Measurements from ENCODE around the gene TFCP2.

DNA sequence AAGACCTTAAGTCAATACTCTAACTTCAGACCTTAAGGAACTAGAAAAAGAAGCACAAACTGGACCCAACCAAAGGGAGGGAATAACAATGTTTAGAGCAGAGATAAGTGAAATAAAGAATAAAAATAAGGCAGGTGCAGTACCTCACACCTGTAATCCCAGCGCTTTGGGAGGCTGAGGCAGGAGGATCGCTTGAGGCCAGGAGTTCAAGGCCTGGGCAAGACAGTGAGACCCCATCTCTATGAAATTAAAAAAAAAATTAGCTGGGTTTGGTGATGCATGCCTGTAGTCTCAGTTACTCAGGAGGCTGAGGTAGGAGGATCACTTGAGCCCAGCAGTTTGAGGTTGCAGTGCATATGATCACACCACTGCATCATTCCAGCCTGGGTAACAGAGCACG, 9.1 kb downstream of the TFCP2 start:
- TF ChIP-seq CTCF (IDR thresholded peaks at IDR 0.05) = no peak
- TF ChIP-seq EP300 (IDR thresholded peaks at IDR 0.05) = no peak
